Lower lobe of right lung (tissue), 2 donors: Measurements from ENCODE around the gene MT1H. TPM values are rescaled to one million over a fixed set of nuclear protein-coding genes. Genes with fewer than 3 reads are reported as not detected.
"Not testable (repeated sequence)": the region's sequence is repeated elsewhere in the genome, so short reads cannot be mapped to it uniquely, and the experiment has no call there.

Experiments
- ATAC-seq, 2 donors: fragments of 200-7000 bp; cut with Tn5 transposase; one replicate each; pipeline ENCODE4 v1.9.1; 2020 to 2022; ENCODE audit warnings: mild to moderate bottlenecking in 2 of 2, moderate library complexity in 2 of 2
- DNase-seq: peaks from one replicate; pipeline ENCODE4 v3.0.0-alpha.2; 2020
- H3K27ac ChIP-seq: fragments of 200-600 bp; one replicate; pipeline ENCODE4 v1.8.0; 2022
- H3K27me3 ChIP-seq: fragments of 200-600 bp; one replicate; pipeline ENCODE4 v1.8.0; 2022; ENCODE audit warnings: low read depth
- H3K36me3 ChIP-seq: fragments of 200-600 bp; one replicate; pipeline ENCODE4 v1.8.0; 2022; ENCODE audit warnings: mild to moderate bottlenecking
- H3K4me1 ChIP-seq: fragments of 200-600 bp; one replicate; pipeline ENCODE4 v1.8.0; 2022
- H3K4me3 ChIP-seq: fragments of 200-600 bp; one replicate; pipeline ENCODE4 v1.8.0; 2022; ENCODE audit warnings: mild to moderate bottlenecking
- H3K9me3 ChIP-seq: fragments of 200-600 bp; one replicate; pipeline ENCODE4 v1.8.0; 2022
- CTCF ChIP-seq: fragments of 200-600 bp; IDR thresholded peaks from one replicate; pipeline ENCODE4 v1.8.0; 2022; ENCODE audit warnings: antibody characterized with exemption, mild to moderate bottlenecking
- intact Hi-C: fragments of 100-400 bp; cut with DNase I; formaldehyde crosslinking; loops from one replicate; pipeline ENCODE4 v1.11.0; 2022
- total RNA-seq: library from RNA; stranded (reverse); fragmentation: NEBNext Ultra II Directional; extraction: Animal tissue kit (Norgen Biotek cat#: 25700); gene quantifications from one replicate; pipeline ENCODE4 v1.2.1, GENCODE V29; 2021
- donor health status: DM: no; HTN: yes; CAD: no; lungs with severe emphysema.

MT1H gene
- total RNA-seq, 1 donor from 2014 or later, result 4.3 TPM

GRCh38 chr16:56711862-56712261, 42.2 kb downstream of the MT1H start:
- intact Hi-C loops, result no loop called here
- Histone ChIP-seq H3K4me1 (no peaks in the 10 kb centered on the region), H3K36me3 (no peaks in the 10 kb centered on the region), H3K27ac (no peak overlapping the region), H3K4me3 (no peak overlapping the region), H3K27me3 (no peaks in the 10 kb centered on the region), H3K9me3 (no peaks in the 10 kb centered on the region)
- no peak for DNase-seq
- no peak for TF ChIP-seq CTCF
- no peak for ATAC-seq

GRCh38 chr16:56713794-56714193, 44.2 kb downstream of the MT1H start:
- intact Hi-C loops, result no loop called here
- ATAC-seq, result no peak
- H3K9me3 ChIP-seq, result no peaks in the 10 kb centered on the region
- no peaks in the 10 kb centered on the region for H3K4me1 ChIP-seq
- DNase-seq, result no peak
- TF ChIP-seq CTCF, result no peak
- no peak overlapping the region for H3K4me3 ChIP-seq
- no peak overlapping the region for H3K27ac ChIP-seq
- H3K36me3 ChIP-seq, result no peaks in the 10 kb centered on the region
- no peaks in the 10 kb centered on the region for H3K27me3 ChIP-seq

- DNase-seq (no peak), ATAC-seq (no peak)
- no peaks in the 10 kb centered on the region for H3K36me3 ChIP-seq
- H3K4me3 ChIP-seq, result no peak overlapping the region
- no peaks in the 10 kb centered on the region for H3K9me3 ChIP-seq
- no peak for TF ChIP-seq CTCF
- H3K27me3 ChIP-seq, result no peaks in the 10 kb centered on the region
- intact Hi-C loops, result no loop called here
- H3K4me1 ChIP-seq, result no peaks in the 10 kb centered on the region
- no peak overlapping the region for H3K27ac ChIP-seq
Measured at GRCh38 chr16:56715126-56715525, 45.5 kb downstream of the MT1H start.

GRCh38 chr16:56716761-56717160, 47.1 kb downstream of the MT1H start:
- H3K27ac ChIP-seq, result no peak overlapping the region
- DNase-seq (no peak), ATAC-seq (no peak)
- H3K9me3 ChIP-seq, result no peaks in the 10 kb centered on the region
- intact Hi-C loops, result no loop called here
- H3K27me3 ChIP-seq, result no peaks in the 10 kb centered on the region
- H3K36me3 ChIP-seq, result no peaks in the 10 kb centered on the region
- no peak overlapping the region for H3K4me3 ChIP-seq
- no peak for TF ChIP-seq CTCF
- no peaks in the 10 kb centered on the region for H3K4me1 ChIP-seq

GRCh38 chr16:56717532-56717931, 47.9 kb downstream of the MT1H start:
- H3K9me3 ChIP-seq, H3K27me3 ChIP-seq, DNase-seq, H3K36me3 ChIP-seq, H3K27ac ChIP-seq, H3K4me3 ChIP-seq, intact Hi-C loops, H3K4me1 ChIP-seq, ATAC-seq: not testable (repeated sequence)

Other genes with a start within 250 kb of the MT1H start
- gene AMFR, start 244.3 kb upstream of the MT1H start, total RNA-seq, result 90.4 TPM
- 80.3 TPM for gene NUDT21, start 218.5 kb upstream of the MT1H start, total RNA-seq
- gene OGFOD1, start 218.3 kb upstream of the MT1H start, total RNA-seq, result 26.8 TPM
- gene BBS2, start 149.8 kb upstream of the MT1H start, total RNA-seq, result 42.2 TPM
- not detected for gene MT4, start 104.7 kb upstream of the MT1H start, total RNA-seq
- gene MT3, start 80.3 kb upstream of the MT1H start, total RNA-seq, result not detected
- 223 TPM for gene MT2A, start 61.2 kb upstream of the MT1H start, total RNA-seq
- gene MT1E, start 44.0 kb upstream of the MT1H start, total RNA-seq, result 158 TPM
- gene MT1M, start 37.2 kb upstream of the MT1H start, total RNA-seq, result 29.8 TPM
- 4.7 TPM for gene MT1A, start 31.1 kb upstream of the MT1H start, total RNA-seq
- not detected for gene MT1B, start 17.9 kb upstream of the MT1H start, total RNA-seq
- gene MT1F, start 11.9 kb upstream of the MT1H start, total RNA-seq, result 12.6 TPM
- 25.3 TPM for gene MT1G, start 1.7 kb upstream of the MT1H start, total RNA-seq
- 95.7 TPM for gene MT1X, start 12.7 kb downstream of the MT1H start, total RNA-seq
- 49.4 TPM for gene NUP93, start 60.3 kb downstream of the MT1H start, total RNA-seq
- not detected for gene SLC12A3, start 195.4 kb downstream of the MT1H start, total RNA-seq